HG03103 (cell line): ENCODE data around the gene VPS52.
"Not testable (repeated sequence)": the region's sequence is repeated elsewhere in the genome, so short reads cannot be mapped to it uniquely, and the experiment has no call there.

Experiments used
- ATAC-seq: cut with Tn5 transposase; IDR thresholded peaks from one replicate; pipeline ENCODE4 v1.9.1; 2021; ENCODE audit warnings: low read depth; ENCODE audit not compliant: unreplicated experiment

The VPS52 gene

DNA sequence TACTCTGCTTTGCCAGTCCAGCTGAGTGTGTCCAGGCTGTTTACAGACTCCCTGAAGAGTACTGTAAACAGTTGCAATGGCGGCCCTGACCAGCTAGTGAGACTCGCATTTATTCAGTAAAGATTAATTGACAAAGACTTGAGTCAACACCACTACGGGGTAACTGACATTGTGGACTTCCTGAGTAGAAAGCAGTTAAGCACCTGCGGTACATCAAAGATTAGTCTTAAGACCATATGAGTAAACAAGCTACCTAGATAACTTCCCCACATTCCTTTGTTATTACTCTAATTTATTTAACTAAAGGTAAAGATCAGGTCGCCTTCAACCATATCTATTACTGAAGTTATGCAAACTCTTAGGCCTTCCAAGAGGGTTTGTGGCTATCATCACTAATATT, 12.6 kb downstream of the VPS52 start:
- no peak for ATAC-seq

DNA sequence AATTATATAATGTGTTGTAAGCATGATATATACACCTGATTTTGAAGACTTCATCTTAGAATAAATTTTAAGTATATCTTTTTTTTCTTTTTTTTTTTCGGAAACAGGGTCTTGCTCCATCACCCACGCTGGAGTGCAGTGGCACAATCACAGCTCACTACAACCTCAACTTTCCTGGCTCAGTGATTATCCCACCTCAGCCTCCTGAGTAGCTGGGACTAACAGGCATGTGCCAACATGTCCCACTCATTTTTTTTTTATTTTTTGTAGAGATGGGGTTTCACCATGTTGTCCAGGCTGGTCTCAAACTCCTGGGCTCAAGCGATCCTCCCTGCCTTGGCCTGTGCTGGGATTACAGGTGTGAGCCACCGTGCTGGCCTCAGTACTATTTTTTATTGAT, 17.1 kb downstream of the VPS52 start:
- no peak for ATAC-seq

DNA sequence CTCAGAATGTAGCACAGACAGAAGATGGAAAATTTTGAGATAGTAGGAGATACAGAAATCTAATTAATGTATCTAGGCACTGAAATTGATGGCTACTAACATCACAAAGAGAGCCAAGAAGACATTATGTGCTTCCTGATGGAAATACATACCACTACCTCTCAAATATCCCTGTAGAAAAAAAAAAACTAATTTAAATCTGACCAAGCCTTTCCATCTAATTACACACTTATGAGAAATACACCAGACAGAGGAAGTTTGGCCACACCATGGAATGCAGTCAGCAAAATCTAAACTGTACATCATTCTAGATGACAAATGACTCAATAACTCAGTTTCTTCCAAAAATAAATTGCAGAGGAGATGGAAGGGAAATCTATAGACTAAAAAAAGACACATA, 18.9 kb downstream of the VPS52 start:
- no peak for ATAC-seq

DNA sequence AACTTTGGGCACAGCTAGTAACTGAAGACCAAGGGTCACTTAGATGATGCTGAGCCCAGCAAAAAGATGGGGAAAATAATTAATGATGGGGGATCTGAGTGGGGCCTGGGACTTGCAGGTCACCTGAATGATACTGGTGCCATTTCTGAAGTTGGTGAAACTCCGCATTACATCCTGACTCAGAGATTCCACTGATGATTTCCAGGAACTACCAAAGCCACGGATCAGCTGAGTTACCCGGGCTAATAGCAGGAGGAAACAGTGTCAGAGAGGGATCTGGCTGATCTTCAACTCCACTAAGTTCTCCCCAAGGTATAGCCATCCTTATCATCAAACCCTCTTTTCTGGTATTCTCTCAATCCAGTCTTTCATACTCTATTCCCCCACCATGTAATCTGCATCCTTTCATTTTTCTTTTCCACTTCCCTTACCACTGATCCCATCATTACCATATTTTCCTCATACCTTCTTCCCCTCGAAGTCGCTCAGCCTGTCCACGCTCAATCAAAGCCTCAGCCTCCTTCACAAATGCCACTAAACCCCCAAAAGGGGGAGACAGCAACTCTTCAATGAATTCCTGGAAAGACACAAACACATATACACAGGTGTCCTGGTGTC, 20.2 kb downstream of the VPS52 start:
- no peak for ATAC-seq

DNA sequence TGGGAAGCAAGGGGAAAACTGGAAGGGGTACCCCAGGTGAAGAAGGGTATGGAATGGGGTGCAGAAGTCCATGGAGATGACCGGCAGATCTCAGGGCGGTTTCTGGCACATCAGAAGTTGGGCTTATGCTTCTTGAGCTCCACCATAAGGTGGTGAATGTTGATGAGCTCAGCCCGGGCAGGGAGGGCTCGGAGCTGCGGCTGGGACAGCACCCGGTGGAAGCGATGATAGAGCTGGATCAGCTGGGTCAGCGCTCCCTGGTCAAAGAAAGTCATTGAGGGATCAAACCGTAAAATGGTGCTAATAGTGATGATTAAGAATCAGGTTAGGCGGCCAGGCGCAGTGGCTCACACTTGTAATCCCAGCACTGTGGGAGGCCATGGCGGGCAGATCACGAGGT, 20.9 kb downstream of the VPS52 start:
- no peak for ATAC-seq

DNA sequence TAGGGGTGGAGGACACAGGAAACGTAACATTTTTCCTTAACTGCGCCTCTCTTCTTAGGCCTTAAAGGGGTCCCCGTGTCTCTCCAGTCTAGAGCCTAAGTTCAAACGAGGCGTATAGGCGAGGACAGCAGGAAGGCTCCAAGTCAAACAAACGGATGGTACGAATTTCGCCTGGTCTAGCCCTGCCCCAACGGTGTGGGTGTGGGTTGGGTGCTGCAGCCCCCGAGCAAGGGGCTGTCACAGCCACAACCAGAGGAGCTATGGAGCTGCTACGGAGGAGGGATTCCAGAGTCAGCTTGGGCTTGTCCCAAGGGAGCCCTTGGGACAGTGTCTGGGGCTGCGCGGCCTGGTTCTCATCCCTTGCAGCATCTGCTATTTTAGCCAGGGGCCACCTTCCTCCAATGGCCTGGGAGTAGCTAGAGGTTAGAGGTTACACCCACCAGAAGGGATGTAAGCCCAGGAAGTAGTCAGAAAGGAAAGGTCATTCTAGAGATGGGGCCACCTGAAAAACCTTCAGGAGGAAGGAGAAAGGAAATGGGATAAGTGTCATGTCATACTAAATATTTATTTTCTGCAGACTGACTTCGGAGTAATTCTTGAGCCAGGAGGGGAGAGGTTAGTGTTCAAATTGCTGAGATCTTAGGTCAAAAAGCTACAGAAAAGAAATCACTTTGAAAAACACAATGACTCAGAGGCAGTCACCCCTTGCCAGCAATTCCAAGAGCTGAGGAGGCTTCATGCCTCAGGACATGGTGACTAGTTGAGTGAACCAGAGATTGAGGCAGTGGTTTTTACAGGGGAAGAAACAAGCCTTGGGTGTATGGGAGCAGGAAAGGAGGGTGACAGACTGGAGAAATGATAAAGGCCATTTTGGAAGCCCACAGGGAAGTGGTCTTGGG, 21.7 kb downstream of the VPS52 start:
- no peak for ATAC-seq

DNA sequence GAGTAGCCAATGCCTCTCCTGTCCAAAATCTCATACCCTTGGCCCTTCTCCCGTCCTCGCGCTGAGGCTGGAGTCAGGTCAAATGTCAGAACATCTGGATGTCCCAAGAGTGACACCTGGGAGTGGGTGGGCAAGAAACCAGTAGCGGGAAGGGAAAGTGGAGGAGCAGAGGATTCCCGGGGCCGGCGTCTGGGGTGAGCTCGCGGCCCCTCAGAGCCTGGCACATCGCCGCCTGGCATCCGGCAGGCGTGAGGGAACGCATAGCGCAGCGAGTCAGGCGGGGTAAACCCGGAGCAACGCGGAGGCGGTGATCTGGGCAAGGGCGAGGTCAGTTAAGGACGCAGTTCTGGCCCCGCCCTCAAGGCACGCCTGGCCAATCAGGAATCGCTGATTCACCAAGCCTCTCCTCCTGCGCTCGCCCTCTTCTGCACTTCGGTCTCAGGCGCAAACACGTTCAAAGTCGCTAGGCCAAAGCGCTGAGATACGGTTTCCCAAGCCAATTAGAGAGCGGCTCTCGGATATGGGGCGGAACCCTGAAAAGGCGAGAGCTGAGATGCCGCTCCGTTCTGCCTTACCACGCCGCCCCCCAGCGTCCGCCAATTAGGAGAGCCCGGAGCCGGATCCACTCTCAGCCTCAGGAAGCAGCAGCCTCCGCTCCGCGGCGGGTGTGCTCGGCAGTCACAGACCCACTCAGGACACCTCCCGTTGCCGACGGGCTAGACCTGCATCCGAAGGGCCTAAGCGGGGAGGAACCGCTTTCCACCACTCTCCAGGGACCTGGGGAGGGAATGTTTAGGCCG, 22.5 kb downstream of the VPS52 start:
- peak; percentile 86 for ATAC-seq

DNA sequence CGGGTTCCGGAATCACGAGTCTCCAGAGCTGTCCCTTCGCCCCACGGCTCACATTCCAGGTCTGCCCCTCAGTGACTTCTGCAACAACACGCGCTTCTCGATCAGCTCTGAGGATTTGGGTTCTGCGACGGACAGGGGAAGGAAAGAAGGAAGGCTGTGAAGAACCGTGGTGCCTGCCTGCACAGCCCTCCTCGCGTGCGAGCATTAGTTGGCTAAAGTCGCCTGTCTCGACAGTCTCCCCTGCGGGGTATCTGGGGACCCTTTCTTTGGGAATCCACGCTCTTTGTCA, 23.1 kb downstream of the VPS52 start:
- no peak for ATAC-seq

DNA sequence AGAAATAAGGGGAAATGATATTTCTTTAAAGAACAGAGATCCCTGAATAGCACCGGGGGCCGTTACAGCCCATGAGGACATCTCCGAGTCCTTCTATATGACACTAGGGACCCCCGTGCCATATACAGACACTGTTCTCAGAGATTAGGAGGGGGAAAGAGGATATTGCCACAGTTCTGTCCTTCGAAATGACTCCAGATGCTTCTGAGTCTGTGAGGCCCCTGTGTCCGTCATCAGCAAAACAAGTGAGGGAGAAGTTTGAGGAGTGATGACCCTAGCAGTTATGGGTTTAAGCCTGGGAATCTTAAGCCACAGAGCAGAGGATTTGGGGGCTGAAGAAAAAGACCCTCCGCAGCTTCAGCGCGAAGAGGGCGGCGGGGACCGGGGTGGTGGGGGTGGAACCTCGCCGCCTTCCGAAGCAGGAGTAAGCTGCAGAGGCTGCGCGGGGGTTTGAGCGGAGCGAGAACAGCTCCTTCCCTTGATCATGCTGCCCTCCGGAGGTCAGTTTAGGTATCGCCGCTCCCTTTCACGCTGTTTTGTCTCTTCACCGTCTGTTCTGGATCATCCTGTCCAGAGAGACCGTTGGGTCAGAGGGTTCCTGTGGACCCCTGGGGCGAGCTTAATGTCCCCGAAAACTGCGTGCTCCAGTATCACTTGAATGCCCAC, 23.6 kb downstream of the VPS52 start:
- ATAC-seq: peak; percentile 36

DNA sequence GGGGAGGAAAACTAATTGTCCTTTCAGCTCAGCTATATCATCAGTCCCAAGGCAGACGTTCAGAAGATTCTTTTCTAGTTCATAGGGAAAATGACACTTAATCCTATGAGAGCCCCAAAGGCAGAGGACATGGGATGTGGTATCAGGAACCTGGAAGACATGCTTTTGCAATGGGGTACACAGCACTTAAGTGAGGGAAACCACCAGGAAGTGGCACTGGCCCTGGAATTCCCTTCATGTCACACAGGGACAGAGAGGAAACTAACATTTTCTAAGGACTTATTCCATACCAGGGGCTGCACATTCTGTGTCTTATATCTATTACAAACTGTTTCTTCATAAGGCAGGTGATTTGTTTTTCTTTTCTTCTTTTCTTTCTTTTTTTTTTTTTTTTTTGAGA, 28.2 kb downstream of the VPS52 start:
- ATAC-seq: no peak

DNA sequence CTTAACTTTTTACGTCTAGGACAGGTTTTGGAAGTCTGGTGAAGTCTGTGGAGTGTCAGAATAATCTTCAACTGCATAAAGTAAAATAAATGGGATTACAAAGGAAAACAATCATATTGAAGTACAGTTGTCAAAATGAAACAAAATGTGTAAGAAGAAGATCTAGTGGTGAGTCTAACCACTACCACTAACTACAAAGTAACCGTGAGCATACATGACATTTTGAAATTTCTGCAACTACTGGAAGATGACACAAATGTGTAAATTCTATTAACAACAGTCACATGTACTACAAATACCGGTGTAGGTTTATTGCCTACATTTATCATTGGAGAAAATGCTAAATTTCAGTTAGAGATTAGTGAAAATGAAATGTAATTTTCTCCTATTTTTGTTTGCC, 29.7 kb downstream of the VPS52 start:
- no peak for ATAC-seq

DNA sequence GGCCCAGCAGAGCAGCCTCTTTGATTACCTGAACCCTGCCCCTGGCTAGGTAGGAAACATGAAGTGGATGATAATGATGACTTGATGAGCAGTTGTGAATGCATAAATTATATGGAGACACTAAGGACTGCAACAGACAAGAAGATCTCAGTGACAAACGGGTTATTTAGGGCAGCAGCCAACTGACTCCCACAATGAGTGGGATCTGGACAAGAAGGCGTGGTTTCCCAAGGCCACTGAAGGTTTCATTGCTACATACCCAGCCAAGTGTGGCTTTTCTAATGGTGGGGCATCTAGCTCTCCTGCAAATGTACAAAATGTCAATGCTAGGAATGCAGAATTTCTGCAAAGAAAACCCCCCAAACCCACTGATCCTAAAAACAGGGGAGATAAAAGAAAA, 33.9 kb downstream of the VPS52 start:
- ATAC-seq: no peak

DNA sequence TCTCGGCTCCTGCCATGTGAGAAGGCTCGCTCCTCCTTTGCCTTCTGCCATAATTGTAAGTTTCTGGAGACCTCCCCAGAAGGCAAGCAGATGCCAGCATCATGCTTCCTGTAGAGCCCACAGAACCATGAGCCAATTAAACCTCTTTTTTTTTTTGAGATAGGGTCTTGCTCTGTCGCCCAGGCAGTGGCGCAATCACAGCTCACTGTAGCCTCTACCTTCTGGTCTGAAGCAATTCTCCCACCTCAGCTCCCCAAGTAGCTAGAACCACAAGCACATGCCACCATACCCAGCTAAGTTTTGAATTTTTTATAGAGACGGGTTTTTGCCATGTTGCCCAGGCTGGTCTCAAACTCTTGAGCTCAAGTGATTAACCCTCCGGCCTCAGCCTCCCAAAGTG, 34.8 kb downstream of the VPS52 start:
- ATAC-seq: no peak

DNA sequence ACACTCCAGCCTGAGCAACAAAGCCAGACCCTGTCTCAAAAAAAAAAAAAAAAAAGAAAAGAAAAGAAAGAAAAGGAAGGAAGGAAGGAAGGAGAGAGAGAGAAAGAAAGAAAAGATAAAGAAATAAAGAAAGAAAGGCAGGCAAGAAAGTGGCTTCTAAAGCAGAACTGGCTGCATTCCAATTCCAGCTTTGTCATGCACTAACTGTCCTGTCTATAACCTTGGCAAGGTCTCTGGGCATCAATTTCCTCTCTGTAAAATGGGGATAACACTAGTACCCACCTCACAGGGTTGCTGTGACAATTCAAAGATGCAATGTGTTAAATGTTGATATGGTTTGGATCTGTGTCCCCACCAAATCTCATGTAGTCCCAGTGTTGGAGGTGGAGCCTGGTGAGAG, 35.3 kb downstream of the VPS52 start:
- ATAC-seq: no peak

DNA sequence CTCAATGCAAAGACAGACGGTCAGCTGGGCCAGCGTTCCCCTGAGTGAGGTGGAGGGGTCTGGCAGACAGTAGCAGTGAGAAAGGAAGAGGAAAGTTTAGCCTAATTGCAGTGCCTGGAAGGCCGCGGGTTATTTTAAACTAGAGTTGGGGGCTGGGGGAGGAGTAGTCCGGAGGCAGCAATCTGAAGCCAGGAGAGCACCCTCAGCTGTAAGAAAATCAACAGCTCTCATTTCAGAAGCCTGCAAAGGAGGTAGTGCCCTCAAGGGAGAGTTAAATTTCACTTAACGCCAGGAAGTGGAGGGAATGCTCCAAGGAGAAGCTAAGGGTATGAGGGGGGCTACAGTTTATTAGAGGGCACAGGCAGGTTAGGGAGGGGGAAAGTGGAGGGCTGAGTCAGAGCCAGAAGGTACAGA, 36.4 kb downstream of the VPS52 start:
- ATAC-seq: no peak

DNA sequence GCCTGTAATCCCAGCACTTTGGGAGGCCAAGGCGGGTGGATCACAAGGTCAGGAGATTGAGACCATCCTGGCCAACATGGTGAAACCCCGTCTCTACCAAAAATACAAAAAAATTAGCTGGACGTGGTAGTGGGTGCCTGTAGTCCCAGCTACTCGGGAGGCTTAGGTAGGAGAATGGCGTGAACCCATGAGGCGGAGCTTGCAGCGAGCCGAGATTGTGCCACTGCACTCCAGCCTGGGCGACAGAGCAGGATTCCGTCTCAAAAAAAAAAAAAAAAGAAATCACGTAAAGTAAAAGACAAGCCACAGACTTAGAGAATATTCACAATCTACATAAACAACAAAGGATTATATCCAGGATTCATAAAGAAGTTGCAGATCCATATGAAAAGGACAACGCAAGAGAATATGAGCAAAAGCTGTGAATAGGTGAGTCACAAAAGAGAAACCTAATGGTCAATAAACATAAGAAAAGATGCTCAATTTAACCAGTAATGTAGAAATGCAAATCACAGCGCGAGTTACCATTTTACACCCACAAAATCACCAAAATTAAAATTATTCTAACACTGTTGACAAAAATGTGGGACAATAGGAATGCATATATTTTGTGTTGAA, 45.1 kb downstream of the VPS52 start:
- not testable (repeated sequence) for ATAC-seq

DNA sequence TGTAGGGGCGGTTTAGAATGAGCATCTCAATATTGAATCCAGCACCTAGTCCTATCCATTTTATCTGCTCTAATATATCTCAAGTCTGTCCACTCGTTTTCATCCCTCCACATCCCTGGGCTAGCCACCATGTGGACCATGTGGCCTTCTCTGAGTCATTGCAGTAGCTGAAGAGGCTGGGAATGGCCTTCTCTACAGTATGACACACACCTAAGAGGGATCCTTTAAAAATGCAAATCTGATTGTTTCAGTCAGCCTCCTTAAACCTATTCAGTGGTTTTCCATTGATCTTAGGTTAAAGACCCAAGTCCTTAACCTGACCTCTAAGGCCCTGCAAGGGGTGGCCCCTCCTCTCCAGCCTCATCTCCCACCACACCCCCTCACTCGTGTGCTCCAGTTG, 54.0 kb downstream of the VPS52 start:
- no peak for ATAC-seq

DNA sequence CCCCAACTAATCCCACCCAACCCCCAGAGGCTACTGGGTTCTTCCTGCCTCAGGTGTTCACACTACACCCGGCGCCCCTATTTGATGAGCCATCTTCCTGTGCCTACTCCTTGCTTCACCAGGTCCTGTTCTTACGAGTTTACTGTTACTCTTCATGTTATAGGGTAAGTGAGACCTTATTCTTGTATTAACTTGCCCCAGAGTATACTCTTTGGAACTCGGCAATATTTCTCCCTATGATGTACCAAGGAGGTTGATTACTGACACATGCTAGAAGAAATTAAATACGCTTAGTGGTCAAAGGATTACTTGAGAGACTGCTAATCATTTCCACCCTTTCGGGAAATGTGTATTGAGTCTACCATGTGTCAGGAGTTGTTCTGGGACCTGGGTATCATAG, 54.4 kb downstream of the VPS52 start:
- ATAC-seq: no peak

DNA sequence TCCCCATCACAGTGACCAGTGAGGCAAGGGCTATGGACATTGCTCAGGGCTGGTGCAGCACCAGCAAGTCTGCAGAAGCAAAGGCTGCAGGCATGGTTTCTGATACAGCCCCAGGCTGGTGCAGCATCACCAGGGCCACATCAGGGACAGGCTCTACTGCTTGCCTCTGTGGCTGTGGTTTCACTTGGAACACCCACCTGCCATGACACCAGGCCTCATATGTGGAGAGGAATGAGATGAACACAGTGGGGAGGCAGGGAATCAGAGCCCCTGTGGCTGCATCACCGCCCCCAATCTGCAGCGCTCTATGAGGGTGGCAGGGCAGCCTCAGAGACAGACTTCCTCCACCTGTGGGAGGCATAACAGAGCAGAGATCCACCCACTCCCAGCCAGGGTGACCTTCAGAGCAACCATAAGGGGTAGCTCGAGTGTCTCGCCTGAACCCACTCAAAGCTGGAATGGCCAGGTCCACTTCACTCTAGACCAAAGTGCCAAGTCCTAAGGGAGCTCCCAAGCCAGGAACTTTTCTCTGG, 55.5 kb downstream of the VPS52 start:
- ATAC-seq: no peak
